Stomach (tissue), 4 donors: ENCODE data around the gene CLIC5.

Source experiments
- EP300 ChIP-seq: sonication (generic); formaldehyde crosslinking; IDR thresholded peaks from one replicate; pipeline ENCODE4 v1.6.1; 2017; ENCODE audit warnings: antibody characterized with exemption
- POLR2A ChIP-seq, 4 donors: fragments of 450-650 bp; IDR thresholded peaks; one replicate each; pipeline ENCODE4 v1.6.1; 2016; ENCODE audit warnings: antibody characterized with exemption in 4 of 4, control low read depth in 2 of 4, mild to moderate bottlenecking in 1 of 4, moderate library complexity in 1 of 4

DNA sequence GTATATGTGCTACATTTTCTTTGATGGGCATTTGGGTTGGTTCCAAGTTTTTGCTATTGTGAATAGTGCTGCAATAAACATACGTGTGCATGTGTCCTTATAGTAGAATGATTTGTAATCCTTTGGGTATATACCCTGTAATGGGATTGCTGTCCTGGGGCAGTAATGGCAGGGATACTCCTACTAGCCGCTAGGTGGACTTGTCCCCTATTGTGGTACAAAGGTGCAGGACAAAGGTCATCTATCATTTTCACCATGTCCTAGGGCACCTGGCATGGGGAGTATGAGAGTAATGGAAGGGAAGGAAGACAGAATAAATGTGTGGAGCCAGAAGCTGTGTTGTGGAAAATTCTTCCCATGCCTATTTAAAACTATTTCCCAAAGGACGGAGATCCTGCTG, 174.6 kb downstream of the CLIC5 start:
- TF ChIP-seq EP300 (no peak), POLR2A (IDR thresholded peaks at IDR 0.05) (no peak)
